22Rv1 (cell line): ENCODE measurements around the gene NAV2.

Experiments
- CTCF ChIP-seq: fragments of 450-650 bp; IDR thresholded peaks from 2 replicates; pipeline ENCODE4 v1.5.1; 2017; ENCODE audit warnings: mild to moderate bottlenecking
- ZFX ChIP-seq: fragments of 450-650 bp; IDR thresholded peaks from 2 replicates; pipeline ENCODE4 v1.6.1; 2017; ENCODE audit warnings: antibody characterized with exemption, borderline replicate concordance

GRCh38 chr11:20049231-20049630, 336.6 kb downstream of the NAV2 start:
- no peak for TF ChIP-seq CTCF
- TF ChIP-seq ZFX = no peak
